ENCODE results near the gene EHBP1L1. TPM values are rescaled to one million over a fixed set of nuclear protein-coding genes. Genes with fewer than 3 reads are reported as not detected.
A peak's percentile ranks its signal among the peaks of the same experiment; 100 is the strongest.

The EHBP1L1 gene
- total and polyA plus RNA-seq, 2 of the 13 experiments (the other 11 are each of a cell fraction or from before 2014, with no cell fraction given) = 8.3 to 10.6 TPM

GRCh38 chr11:65621460-65621859, 45.6 kb downstream of the EHBP1L1 start:
- no peak overlapping the region for H3K27ac ChIP-seq (ENCODE audit: extremely low read length, insufficient read depth, low read length)
- ATAC-seq (no peak), DNase-seq (ENCODE audit: low spot score) (no peak), FAIRE-seq (no peak)
- no peaks in the 10 kb centered on the region for H3K27me3 ChIP-seq (ENCODE audit: control insufficient read depth in 1 of 2, insufficient read depth in 2 of 2, low read length in 2 of 2)
- H3K4me2 ChIP-seq (ENCODE audit: low read depth, low read length) = no peak overlapping the region
- intact Hi-C loops (cut with micrococcal nuclease; ENCODE audit: unreplicated experiment) = no loop called here
- CTCF ChIA-PET (ENCODE audit: low intra/inter-chr PET ratio, low total read pairs) = no interaction called here
- peaks cover 14% of the 10 kb centered on the region for H3K79me2 ChIP-seq (ENCODE audit: insufficient read depth, low read length)
- TF ChIP-seq AGO2 (optimal IDR thresholded peaks at IDR 0.05; ENCODE audit: low read depth, low read length) (peak; percentile 19), ZNF138 (CRISPR knock-in tag; IDR thresholded peaks at IDR 0.05; ENCODE audit: low read depth) (no peak), ZNF230 (CRISPR knock-in tag; IDR thresholded peaks at IDR 0.05) (no peak)
- no peak overlapping the region for H3K9ac ChIP-seq (ENCODE audit: insufficient read depth, low read depth, low read length)
- no peak overlapping the region for H2AFZ ChIP-seq (ENCODE audit: low read length)
- BruUV-seq (replicated peaks) = no TSS peak
- 98% methylated on average over 11 of the region's 14 CpGs for WGBS (ENCODE audit: low lambda C conversion rate)
- peaks cover 20% of the 10 kb centered on the region for H3K4me1 ChIP-seq (ENCODE audit: insufficient read depth, low read length)
- in situ Hi-C loops (cut with HindIII; ENCODE audit: extremely low pct_ligation_motif_present, low pct_unique_long_range_greater_than_20kb) = no loop called here
- H4K20me1 ChIP-seq (ENCODE audit: insufficient read depth, low read length) = 0 out of 2 replicates have a peak, but pooled peaks cover under 1% of the 10 kb centered on the region
- H3K9me3 ChIP-seq (ENCODE audit: low read length) = no peaks in the 10 kb centered on the region
- H3K36me3 ChIP-seq (replicated peaks in 1 of 2; ENCODE audit: control insufficient read depth in 1 of 2, insufficient read depth in 2 of 2, low read length in 2 of 2) = peaks cover 25 to 68% of the 10 kb centered on the region in 2 experiments; a peak in 4 of 5 replicates
- H3K4me3 ChIP-seq (replicated peaks in 1 of 3; ENCODE audit: insufficient read depth in 1 of 3, low read depth in 2 of 3, low read length in 3 of 3) = no peak overlapping the region
- POLR2A ChIA-PET = interaction anchor here (2.0 kb wide), 1 partner anchor 17 kb away, joined by 12 read pairs; the partner anchor contains the start of gene SIPA1

DNA sequence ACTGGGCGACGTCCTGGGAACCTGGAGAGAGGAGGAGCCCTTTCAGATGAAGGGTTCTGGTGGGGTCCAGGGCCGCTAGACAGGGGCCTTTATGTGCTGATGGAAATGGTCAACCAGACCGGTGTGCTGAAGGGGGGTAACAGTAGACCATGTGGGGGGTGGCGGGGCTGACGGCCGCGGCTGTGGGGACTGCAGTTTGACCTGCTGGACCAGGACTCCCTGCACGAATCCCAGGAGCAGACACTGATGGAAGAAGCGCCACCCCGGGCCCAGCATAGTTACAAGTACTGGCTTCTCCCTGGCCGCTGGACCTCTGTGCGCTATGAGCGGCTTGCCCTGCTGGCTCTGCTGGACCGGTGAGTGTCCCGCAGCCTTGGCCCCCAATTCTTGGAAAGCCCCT, 46.2 kb downstream of the EHBP1L1 start:
- H3K36me3 ChIP-seq (replicated peaks in 1 of 2; ENCODE audit: control insufficient read depth in 1 of 2, insufficient read depth in 2 of 2, low read length in 2 of 2) = peaks cover 31 to 73% of the 10 kb centered on the region in 2 experiments
- no peak for FAIRE-seq

More for the DNA sequence above, 46.2 kb downstream of the EHBP1L1 start:
- no TSS peak for BruUV-seq (replicated peaks)
- Histone ChIP-seq H3K9me3 (ENCODE audit: low read length) (no peaks in the 10 kb centered on the region), H3K9ac (ENCODE audit: insufficient read depth, low read depth, low read length) (no peak overlapping the region), H2AFZ (ENCODE audit: low read length) (no peak overlapping the region), H3K27me3 (ENCODE audit: control insufficient read depth in 1 of 2, insufficient read depth in 2 of 2, low read length in 2 of 2) (no peaks in the 10 kb centered on the region), H3K4me2 (ENCODE audit: low read depth, low read length) (no peak overlapping the region), H4K20me1 (ENCODE audit: insufficient read depth, low read length) (no peaks in the 10 kb centered on the region), H3K79me2 (ENCODE audit: insufficient read depth, low read length) (peaks cover 12% of the 10 kb centered on the region), H3K27ac (ENCODE audit: extremely low read length, insufficient read depth, low read length) (no peak overlapping the region), H3K4me3 (replicated peaks in 1 of 3; ENCODE audit: insufficient read depth in 1 of 3, low read depth in 2 of 3, low read length in 3 of 3) (no peak overlapping the region), H3K4me1 (ENCODE audit: insufficient read depth, low read length) (peaks cover 15% of the 10 kb centered on the region)
- WGBS (ENCODE audit: low lambda C conversion rate) = 99% methylated on average over 6 of the region's 16 CpGs
- TF ChIP-seq MAX (IDR thresholded peaks at IDR 0.05) = no peak
- TF ChIP-seq ZNF253 (CRISPR knock-in tag; IDR thresholded peaks at IDR 0.05; ENCODE audit: borderline replicate concordance) = no peak
- no peak for TF ChIP-seq ZBED4 (CRISPR knock-in tag; IDR thresholded peaks at IDR 0.05; ENCODE audit: borderline replicate concordance)
- TF ChIP-seq MBNL3 (CRISPR knock-in tag; conservative IDR thresholded peaks at IDR 0.05) = no peak
- no peak for TF ChIP-seq ZNF350 (CRISPR knock-in tag; IDR thresholded peaks at IDR 0.05; ENCODE audit: borderline replicate concordance, low read depth)
- peak; percentile 37 for TF ChIP-seq AGO2 (optimal IDR thresholded peaks at IDR 0.05; ENCODE audit: low read depth, low read length)
- ChIA-PET CTCF (ENCODE audit: low intra/inter-chr PET ratio, low total read pairs) (no interaction called here), POLR2A (no interaction called here)
- in situ Hi-C loops (cut with HindIII; ENCODE audit: extremely low pct_ligation_motif_present, low pct_unique_long_range_greater_than_20kb) (no loop called here), intact Hi-C loops (cut with micrococcal nuclease; ENCODE audit: unreplicated experiment) (no loop called here)
- ATAC-seq (no peak), DNase-seq (ENCODE audit: low spot score) (no peak)

Data from HepG2 (cell line).